Osteocyte (in vitro differentiated cells): ENCODE results near the gene PEX6. TPM values are rescaled to one million over a fixed set of nuclear protein-coding genes. Genes with fewer than 3 reads are reported as not detected.

ENCODE experiments used
- DNase-seq: peaks from one replicate; pipeline ENCODE4 v3.0.0; 2021; ENCODE audit warnings: mixed read lengths; ENCODE audit not compliant: unreplicated experiment; ENCODE audit errors: extremely low spot score
- H3K27ac Mint-ChIP-seq: one replicate; pipeline ENCODE4 v1.8.0; 2021; ENCODE audit warnings: mild to moderate bottlenecking, mixed read lengths; ENCODE audit not compliant: unreplicated experiment
- H3K27me3 Mint-ChIP-seq: one replicate; pipeline ENCODE4 v1.8.0; 2021; ENCODE audit warnings: mixed read lengths; ENCODE audit not compliant: unreplicated experiment
- H3K36me3 Mint-ChIP-seq: one replicate; pipeline ENCODE4 v1.8.0; 2021; ENCODE audit warnings: mixed read lengths; ENCODE audit not compliant: unreplicated experiment
- H3K4me1 Mint-ChIP-seq: one replicate; pipeline ENCODE4 v1.8.0; 2021; ENCODE audit warnings: mixed read lengths; ENCODE audit not compliant: unreplicated experiment
- H3K4me3 Mint-ChIP-seq: one replicate; pipeline ENCODE4 v1.8.0; 2021; ENCODE audit warnings: mild to moderate bottlenecking, moderate library complexity, mixed read lengths; ENCODE audit not compliant: unreplicated experiment
- H3K9me3 Mint-ChIP-seq: one replicate; pipeline ENCODE4 v1.8.0; 2021; ENCODE audit warnings: mixed read lengths; ENCODE audit not compliant: unreplicated experiment
- total RNA-seq: library from RNA; stranded (reverse); gene quantifications from 2 replicates; pipeline ENCODE4 v1.2.1, GENCODE V29; 2021
- TF ChIP-seq, protein P1 (sequence below): fragments of 200-600 bp; sonication (generic); IDR thresholded peaks from 2 replicates; pipeline ENCODE4 v1.5.0; 2021; ENCODE audit warnings: antibody characterized with exemption, mild to moderate bottlenecking, moderate library complexity

PEX6 gene
- total RNA-seq, 1 donor from 2014 or later = 27.1 TPM

- no peaks in the 10 kb centered on the region for H3K27me3 Mint-ChIP-seq
- no peak overlapping the region for H3K4me3 Mint-ChIP-seq
- no peak for DNase-seq
- H3K4me1 Mint-ChIP-seq = peaks cover 6% of the 10 kb centered on the region
- peaks cover 12% of the 10 kb centered on the region for H3K36me3 Mint-ChIP-seq
- no peaks in the 10 kb centered on the region for H3K9me3 Mint-ChIP-seq
- no peak overlapping the region for H3K27ac Mint-ChIP-seq
- TF ChIP-seq, protein P1, sequence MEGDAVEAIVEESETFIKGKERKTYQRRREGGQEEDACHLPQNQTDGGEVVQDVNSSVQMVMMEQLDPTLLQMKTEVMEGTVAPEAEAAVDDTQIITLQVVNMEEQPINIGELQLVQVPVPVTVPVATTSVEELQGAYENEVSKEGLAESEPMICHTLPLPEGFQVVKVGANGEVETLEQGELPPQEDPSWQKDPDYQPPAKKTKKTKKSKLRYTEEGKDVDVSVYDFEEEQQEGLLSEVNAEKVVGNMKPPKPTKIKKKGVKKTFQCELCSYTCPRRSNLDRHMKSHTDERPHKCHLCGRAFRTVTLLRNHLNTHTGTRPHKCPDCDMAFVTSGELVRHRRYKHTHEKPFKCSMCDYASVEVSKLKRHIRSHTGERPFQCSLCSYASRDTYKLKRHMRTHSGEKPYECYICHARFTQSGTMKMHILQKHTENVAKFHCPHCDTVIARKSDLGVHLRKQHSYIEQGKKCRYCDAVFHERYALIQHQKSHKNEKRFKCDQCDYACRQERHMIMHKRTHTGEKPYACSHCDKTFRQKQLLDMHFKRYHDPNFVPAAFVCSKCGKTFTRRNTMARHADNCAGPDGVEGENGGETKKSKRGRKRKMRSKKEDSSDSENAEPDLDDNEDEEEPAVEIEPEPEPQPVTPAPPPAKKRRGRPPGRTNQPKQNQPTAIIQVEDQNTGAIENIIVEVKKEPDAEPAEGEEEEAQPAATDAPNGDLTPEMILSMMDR = no peak
Measured at GRCh38 chr6:42993445-42993844, 14.5 kb upstream of the PEX6 start.

DNA sequence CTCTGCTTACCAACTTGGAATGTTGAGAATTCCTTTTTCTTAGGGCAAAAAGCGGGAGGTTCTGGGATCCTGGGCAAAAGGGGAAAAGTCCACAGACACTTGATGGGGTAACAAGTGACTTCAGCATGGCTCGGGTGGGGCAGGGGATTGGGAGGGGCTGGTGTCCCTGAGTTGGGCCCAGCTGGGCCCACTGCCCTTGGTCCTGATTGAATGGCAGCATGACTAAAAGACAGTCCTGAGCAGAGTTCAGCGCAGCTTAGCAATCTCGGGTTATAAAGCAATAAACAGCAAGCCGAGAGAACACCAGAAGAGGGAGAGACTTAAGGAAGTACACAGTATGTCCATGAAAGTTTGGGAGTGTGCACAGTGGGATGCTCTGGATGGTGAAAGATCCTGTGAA lies 10.9 kb upstream of the PEX6 start:
- Mint-ChIP-seq H3K9me3 (no peaks in the 10 kb centered on the region), H3K4me3 (no peak overlapping the region), H3K36me3 (peaks cover 12% of the 10 kb centered on the region), H3K27me3 (no peaks in the 10 kb centered on the region), H3K27ac (no peak overlapping the region), H3K4me1 (peaks cover 33% of the 10 kb centered on the region)
- TF ChIP-seq, protein P1 = no peak
- no peak for DNase-seq

DNA sequence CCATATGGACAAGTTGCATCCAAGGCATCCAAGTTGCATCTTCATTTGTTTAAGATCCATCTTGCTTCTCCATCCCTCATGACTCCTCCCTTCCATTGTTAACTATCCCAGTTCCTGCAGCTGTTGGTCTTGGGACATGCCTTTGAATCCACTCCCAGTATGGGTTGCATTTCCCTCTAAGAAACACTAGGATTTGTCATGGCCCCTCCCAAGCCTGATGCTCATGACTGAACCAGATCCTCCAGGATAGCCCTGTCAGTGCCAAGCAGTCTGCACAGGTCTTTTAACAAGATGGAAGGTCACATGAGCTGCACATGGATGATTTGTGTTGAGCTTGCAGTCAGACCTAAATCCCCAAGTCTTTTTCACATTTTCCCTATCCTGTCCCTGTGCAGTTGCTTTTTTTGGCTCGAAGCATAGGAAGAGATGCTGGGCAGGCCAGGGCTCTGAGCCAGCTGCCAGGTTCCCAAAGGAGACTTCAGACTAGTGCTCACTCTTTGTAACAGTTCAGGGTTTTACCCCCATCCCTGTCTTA lies 9.6 kb upstream of the PEX6 start:
- H3K36me3 Mint-ChIP-seq = peaks cover 12% of the 10 kb centered on the region
- no peak overlapping the region for H3K4me3 Mint-ChIP-seq
- H3K9me3 Mint-ChIP-seq = no peaks in the 10 kb centered on the region
- no peak for DNase-seq
- TF ChIP-seq, protein P1 = no peak
- peaks cover 39% of the 10 kb centered on the region for H3K4me1 Mint-ChIP-seq
- H3K27me3 Mint-ChIP-seq = no peaks in the 10 kb centered on the region
- no peak overlapping the region for H3K27ac Mint-ChIP-seq

- H3K9me3 Mint-ChIP-seq = no peaks in the 10 kb centered on the region
- TF ChIP-seq, protein P1 = no peak
- no peak for DNase-seq
- peaks cover 41% of the 10 kb centered on the region for H3K4me1 Mint-ChIP-seq
- peaks cover 12% of the 10 kb centered on the region for H3K36me3 Mint-ChIP-seq
- H3K27ac Mint-ChIP-seq = no peak overlapping the region
- H3K4me3 Mint-ChIP-seq = no peak overlapping the region
- no peaks in the 10 kb centered on the region for H3K27me3 Mint-ChIP-seq
Measured at GRCh38 chr6:42987533-42988451, 8.8 kb upstream of the PEX6 start.

DNA sequence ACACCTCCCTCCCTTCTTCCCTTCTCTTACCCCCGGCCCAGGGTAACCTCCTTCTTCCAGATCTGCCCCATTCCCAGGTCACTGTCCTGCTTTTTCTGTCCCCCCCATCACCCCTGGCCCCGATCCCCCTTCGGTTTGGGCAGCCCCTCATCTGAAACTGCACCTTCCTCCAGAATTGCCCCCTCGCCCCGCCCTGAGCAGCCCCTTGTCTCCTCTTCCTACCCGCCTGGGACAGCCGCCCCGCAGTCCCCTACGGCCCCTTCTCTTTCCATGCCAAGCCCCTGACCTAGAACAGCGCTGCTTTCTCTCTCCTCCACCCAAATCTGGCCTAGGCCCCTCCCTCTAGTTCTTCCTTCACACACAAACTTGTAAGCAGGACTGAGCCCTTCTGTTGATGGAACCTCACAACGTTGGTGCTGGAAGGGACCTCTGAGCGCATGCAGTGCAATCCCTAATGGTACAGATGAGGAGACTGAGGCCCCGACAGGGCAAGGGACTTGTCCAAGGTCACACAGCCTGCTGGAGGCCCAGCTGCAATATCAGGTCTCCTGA lies 6.0 kb upstream of the PEX6 start:
- H3K36me3 Mint-ChIP-seq = peaks cover 7% of the 10 kb centered on the region
- peaks cover 42% of the 10 kb centered on the region for H3K4me1 Mint-ChIP-seq
- H3K9me3 Mint-ChIP-seq = no peaks in the 10 kb centered on the region
- H3K27ac Mint-ChIP-seq = peak overlapping the region; percentile 76
- H3K4me3 Mint-ChIP-seq = peak overlapping the region; percentile 89
- H3K27me3 Mint-ChIP-seq = no peaks in the 10 kb centered on the region
- DNase-seq = no peak
- TF ChIP-seq, protein P1 = no peak
